ENCODE measurements around the gene KDM4C. TPM values are rescaled to one million over a fixed set of nuclear protein-coding genes. Genes with fewer than 3 reads are reported as not detected.
"Not testable (repeated sequence)": the region's sequence is repeated elsewhere in the genome, so short reads cannot be mapped to it uniquely, and the experiment has no call there.

The KDM4C gene
- total RNA-seq, 4 donors from 2014 or later = 25.2 to 41.1 (median 26.4) TPM

DNA sequence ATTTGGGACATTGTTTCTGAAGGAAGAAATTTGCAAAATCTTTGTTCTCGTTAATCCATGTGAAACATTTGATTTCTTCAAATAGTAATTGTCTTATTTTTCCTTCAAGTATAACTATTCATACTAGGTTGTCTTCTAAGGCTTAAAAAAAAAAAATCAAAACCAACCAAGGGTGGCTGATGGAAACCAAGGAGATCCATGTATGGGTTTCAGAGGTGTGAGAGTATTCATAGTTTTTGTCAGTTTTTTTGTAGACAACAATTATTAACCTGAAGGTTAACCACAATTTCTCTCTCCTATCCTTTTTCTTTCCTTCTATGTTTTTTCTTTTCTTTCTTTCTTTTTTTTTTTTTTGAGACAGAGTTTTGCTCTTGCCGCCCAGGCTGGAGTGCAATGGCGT is 35.4 kb downstream of the KDM4C start:
- no peaks in the 10 kb centered on the region for H3K27me3 ChIP-seq
- H3K4me1 ChIP-seq = peaks cover 7 to 13% (median 8%) of the 10 kb centered on the region in 4 donors
- intact Hi-C loops (cut with DNase I) = no loop called here
- H3K36me3 ChIP-seq = peaks cover 0 to 24% (median 16%) of the 10 kb centered on the region in 4 donors
- 95% methylated on average over 3 of the region's 3 CpGs for WGBS
- H3K4me3 ChIP-seq = no peak overlapping the region
- H3K9me3 ChIP-seq = no peaks in the 10 kb centered on the region
- no peak for DNase-seq (ENCODE audit: extremely low spot score)
- H3K27ac ChIP-seq (replicated peaks in 1 of 4) = no peak overlapping the region
- TF ChIP-seq EP300 (IDR thresholded peaks at IDR 0.05) (no peak), POLR2AphosphoS5 (IDR thresholded peaks at IDR 0.05) (no peak)
- TF ChIP-seq, protein P1, sequence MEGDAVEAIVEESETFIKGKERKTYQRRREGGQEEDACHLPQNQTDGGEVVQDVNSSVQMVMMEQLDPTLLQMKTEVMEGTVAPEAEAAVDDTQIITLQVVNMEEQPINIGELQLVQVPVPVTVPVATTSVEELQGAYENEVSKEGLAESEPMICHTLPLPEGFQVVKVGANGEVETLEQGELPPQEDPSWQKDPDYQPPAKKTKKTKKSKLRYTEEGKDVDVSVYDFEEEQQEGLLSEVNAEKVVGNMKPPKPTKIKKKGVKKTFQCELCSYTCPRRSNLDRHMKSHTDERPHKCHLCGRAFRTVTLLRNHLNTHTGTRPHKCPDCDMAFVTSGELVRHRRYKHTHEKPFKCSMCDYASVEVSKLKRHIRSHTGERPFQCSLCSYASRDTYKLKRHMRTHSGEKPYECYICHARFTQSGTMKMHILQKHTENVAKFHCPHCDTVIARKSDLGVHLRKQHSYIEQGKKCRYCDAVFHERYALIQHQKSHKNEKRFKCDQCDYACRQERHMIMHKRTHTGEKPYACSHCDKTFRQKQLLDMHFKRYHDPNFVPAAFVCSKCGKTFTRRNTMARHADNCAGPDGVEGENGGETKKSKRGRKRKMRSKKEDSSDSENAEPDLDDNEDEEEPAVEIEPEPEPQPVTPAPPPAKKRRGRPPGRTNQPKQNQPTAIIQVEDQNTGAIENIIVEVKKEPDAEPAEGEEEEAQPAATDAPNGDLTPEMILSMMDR (IDR thresholded peaks at IDR 0.05) = no peak

DNA sequence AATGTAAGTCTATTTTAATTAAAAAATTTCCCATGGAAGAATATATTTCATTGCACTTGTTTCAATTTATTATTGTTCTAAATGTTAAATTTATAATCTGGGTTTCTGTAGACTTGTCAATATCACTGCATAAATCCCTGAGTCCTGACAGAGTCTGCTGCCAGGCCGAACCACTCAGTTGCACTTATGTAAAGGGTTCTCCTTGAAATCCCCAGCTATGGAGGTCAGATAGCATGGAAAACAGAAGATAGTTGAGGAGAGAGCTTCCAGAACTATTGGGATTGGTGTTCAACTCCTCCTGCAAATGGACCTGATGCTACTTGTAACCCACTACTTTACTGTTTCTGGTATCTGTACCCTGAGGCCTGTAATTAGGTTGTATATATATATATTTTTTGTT is 37.2 kb downstream of the KDM4C start:
- DNase-seq (ENCODE audit: extremely low spot score) = peak; percentile 29
- Histone ChIP-seq H3K9me3 (no peaks in the 10 kb centered on the region), H3K27ac (replicated peaks in 1 of 4) (no peak overlapping the region), H3K27me3 (no peaks in the 10 kb centered on the region), H3K4me1 (no peaks in the 10 kb centered on the region), H3K4me3 (no peak overlapping the region), H3K36me3 (peaks cover 0 to 27% (median 16%) of the 10 kb centered on the region in 4 donors)
- no peak for TF ChIP-seq POLR2A (IDR thresholded peaks at IDR 0.05; ENCODE audit: low read depth)
- TF ChIP-seq POLR2AphosphoS5 (IDR thresholded peaks at IDR 0.05) = no peak
- no peak for TF ChIP-seq EP300 (IDR thresholded peaks at IDR 0.05)
- TF ChIP-seq, protein P1 (IDR thresholded peaks at IDR 0.05) = no peak
- 92% methylated on average over 1 of the region's 1 CpG for WGBS
- intact Hi-C loops (cut with DNase I) = no loop called here

DNA sequence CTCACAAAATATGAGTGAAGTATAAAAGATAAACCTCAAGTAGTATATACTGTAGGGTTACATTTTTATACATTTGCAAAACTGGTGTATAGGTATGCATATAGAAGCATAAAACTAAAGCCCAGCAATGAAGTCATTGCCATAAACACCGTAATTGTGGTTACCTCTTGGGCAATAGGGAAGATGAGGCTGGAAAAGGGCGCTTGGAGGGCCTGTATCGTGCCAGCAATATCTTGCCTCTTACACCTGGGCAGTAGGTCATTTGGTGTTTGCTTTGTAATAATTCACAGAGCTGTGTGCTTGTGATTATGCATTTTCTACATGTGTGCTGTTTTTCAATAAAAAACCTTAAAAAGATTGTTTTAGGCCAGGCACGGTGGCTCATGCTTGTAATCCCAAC is 45.2 kb downstream of the KDM4C start:
- no peak for TF ChIP-seq POLR2A (IDR thresholded peaks at IDR 0.05; ENCODE audit: low read depth)
- TF ChIP-seq EP300 (IDR thresholded peaks at IDR 0.05) = no peak
- TF ChIP-seq, protein P1 (IDR thresholded peaks at IDR 0.05) = no peak
- TF ChIP-seq POLR2AphosphoS5 (IDR thresholded peaks at IDR 0.05) = no peak
- Histone ChIP-seq H3K27ac (replicated peaks in 1 of 4) (no peak overlapping the region), H3K4me1 (peaks cover 0 to 5% (median 1%) of the 10 kb centered on the region in 4 donors), H3K9me3 (no peaks in the 10 kb centered on the region), H3K36me3 (peaks cover 0 to 12% (median 3%) of the 10 kb centered on the region in 4 donors), H3K4me3 (no peak overlapping the region), H3K27me3 (no peaks in the 10 kb centered on the region)
- intact Hi-C loops (cut with DNase I) = no loop called here
- peak; percentile 60 for DNase-seq (ENCODE audit: extremely low spot score)
- 96% methylated on average over 4 of the region's 4 CpGs for WGBS

DNA sequence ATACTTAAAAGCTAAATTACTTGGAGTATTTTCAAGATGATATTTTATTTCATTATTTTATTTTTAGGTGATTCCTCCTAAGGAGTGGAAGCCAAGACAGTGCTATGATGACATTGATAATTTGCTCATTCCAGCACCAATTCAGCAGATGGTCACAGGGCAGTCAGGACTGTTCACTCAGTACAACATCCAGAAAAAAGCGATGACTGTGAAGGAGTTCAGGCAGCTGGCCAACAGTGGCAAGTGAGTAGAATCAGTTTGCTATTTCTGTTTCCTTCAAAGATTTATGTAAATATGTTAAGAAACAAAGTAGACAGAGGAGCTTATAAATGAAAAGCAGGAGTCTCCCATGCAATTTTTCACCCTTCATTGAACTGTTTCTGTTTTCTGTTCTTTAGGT is 47.8 kb downstream of the KDM4C start:
- peaks cover 0 to 13% (median 3%) of the 10 kb centered on the region in 4 donors for H3K36me3 ChIP-seq
- peaks cover 0 to 5% (median 1%) of the 10 kb centered on the region in 4 donors for H3K4me1 ChIP-seq
- intact Hi-C loops (cut with DNase I) = no loop called here
- TF ChIP-seq EP300 (IDR thresholded peaks at IDR 0.05) (no peak), POLR2A (IDR thresholded peaks at IDR 0.05; ENCODE audit: low read depth) (no peak)
- H3K27ac ChIP-seq (replicated peaks in 1 of 4) = no peak overlapping the region
- peak; percentile 29 for DNase-seq (ENCODE audit: extremely low spot score)
- no peaks in the 10 kb centered on the region for H3K9me3 ChIP-seq
- WGBS = 15% methylated on average over 1 of the region's 1 CpG
- no peak overlapping the region for H3K4me3 ChIP-seq
- no peaks in the 10 kb centered on the region for H3K27me3 ChIP-seq

DNA sequence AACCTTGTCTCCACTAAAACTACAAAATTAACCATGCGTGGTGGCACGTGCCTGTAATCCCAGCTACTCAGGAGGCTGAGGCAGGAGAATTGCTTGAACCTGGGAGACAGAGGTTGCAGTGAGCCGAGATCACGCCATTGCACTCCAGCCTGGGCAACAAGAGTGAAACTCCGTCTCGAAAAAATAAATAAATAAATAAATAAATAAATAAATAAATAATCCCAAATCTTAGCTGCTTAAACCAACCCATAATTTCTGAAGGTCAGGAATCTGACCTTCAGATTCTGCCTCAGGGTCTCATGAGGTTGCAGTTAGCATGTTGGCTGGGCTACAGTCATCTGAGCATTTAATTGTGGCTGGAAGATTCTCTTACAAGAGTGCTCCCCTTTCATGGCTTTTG is 48.5 kb downstream of the KDM4C start:
- H3K27ac ChIP-seq (replicated peaks in 1 of 4); H3K27me3 ChIP-seq; intact Hi-C loops (cut with DNase I); H3K9me3 ChIP-seq; H3K4me1 ChIP-seq; H3K4me3 ChIP-seq: not testable (repeated sequence)
- peaks cover 0 to 13% (median 3%) of the 10 kb centered on the region in 4 donors for H3K36me3 ChIP-seq
- peak; percentile 14 for DNase-seq (ENCODE audit: extremely low spot score)
- 96% methylated on average over 6 of the region's 6 CpGs for WGBS

DNA sequence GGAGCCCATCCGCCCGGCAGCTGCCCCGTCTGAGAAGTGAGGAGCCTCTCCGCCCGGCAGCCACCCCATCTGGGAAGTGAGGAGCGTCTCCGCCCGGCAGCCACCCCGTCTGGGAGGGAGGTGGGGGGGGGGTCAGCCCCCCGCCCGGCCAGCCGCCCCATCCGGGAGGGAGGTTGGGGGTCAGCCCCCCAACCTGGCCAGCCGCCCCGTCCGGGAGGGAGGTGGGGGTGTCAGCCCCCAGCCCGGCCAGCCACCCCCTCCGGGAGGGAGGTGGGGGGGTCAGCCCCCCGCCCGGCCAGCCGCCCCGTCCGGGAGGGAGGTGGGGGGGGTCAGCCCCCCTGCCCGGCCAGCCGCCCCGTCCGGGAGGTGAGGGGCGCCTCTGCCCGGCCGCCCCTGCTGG is 49.9 kb downstream of the KDM4C start:
- WGBS = no CpG with 5 or more reads among the region's 30 CpGs
- DNase-seq (ENCODE audit: extremely low spot score); H3K27ac ChIP-seq (replicated peaks in 1 of 4); H3K27me3 ChIP-seq; H3K9me3 ChIP-seq; intact Hi-C loops (cut with DNase I); H3K4me1 ChIP-seq; H3K4me3 ChIP-seq: not testable (repeated sequence)
- H3K36me3 ChIP-seq = peaks cover 0 to 17% (median 3%) of the 10 kb centered on the region in 4 donors
